Fibroblast of skin of right biceps (primary cell): Measurements from ENCODE around the gene LIPG.
"Not testable (repeated sequence)": the region's sequence is repeated elsewhere in the genome, so short reads cannot be mapped to it uniquely, and the experiment has no call there.

ENCODE experiments used
- DNase-seq: peaks from one replicate; pipeline ENCODE4 v3.0.0-alpha.2; 2013

LIPG gene

GRCh38 chr18:49579041-49579440, 17.2 kb downstream of the LIPG start:
- DNase-seq, result not testable (repeated sequence)

GRCh38 chr18:49579583-49579982, 17.7 kb downstream of the LIPG start:
- not testable (repeated sequence) for DNase-seq

GRCh38 chr18:49580279-49580678, 18.4 kb downstream of the LIPG start:
- no peak for DNase-seq

GRCh38 chr18:49581371-49581770, 19.5 kb downstream of the LIPG start:
- DNase-seq, result no peak

- DNase-seq, result peak; percentile 25
Measured at GRCh38 chr18:49582579-49582978, 20.7 kb downstream of the LIPG start.

GRCh38 chr18:49584394-49584793, 22.5 kb downstream of the LIPG start:
- no peak for DNase-seq

- not testable (repeated sequence) for DNase-seq
Measured at GRCh38 chr18:49584951-49585350, 23.1 kb downstream of the LIPG start.

GRCh38 chr18:49585781-49586663, 24.2 kb downstream of the LIPG start:
- no peak for DNase-seq

- DNase-seq, result no peak
Measured at GRCh38 chr18:49588171-49588570, 26.3 kb downstream of the LIPG start.

- no peak for DNase-seq
Measured at GRCh38 chr18:49588971-49589370, 27.1 kb downstream of the LIPG start.

- DNase-seq, result no peak
Measured at GRCh38 chr18:49590608-49591007, 28.8 kb downstream of the LIPG start.

- DNase-seq, result no peak
Measured at GRCh38 chr18:49591271-49591670, 29.4 kb downstream of the LIPG start.

GRCh38 chr18:49591775-49592174, 29.9 kb downstream of the LIPG start:
- DNase-seq, result no peak

- no peak for DNase-seq
Measured at GRCh38 chr18:49596687-49597086, 34.8 kb downstream of the LIPG start.

- DNase-seq, result no peak
Measured at GRCh38 chr18:49597157-49597931, 35.5 kb downstream of the LIPG start.

GRCh38 chr18:49601211-49601610, 39.4 kb downstream of the LIPG start:
- DNase-seq, result no peak

GRCh38 chr18:49608366-49609255, 46.8 kb downstream of the LIPG start:
- DNase-seq, result no peak

GRCh38 chr18:49609256-49610021, 47.6 kb downstream of the LIPG start:
- peak; percentile 40 for DNase-seq

GRCh38 chr18:49610022-49610445, 48.2 kb downstream of the LIPG start:
- DNase-seq, result no peak

GRCh38 chr18:49611316-49611715, 49.5 kb downstream of the LIPG start:
- no peak for DNase-seq

- DNase-seq, result no peak
Measured at GRCh38 chr18:49612515-49613033, 50.7 kb downstream of the LIPG start.

- no peak for DNase-seq
Measured at GRCh38 chr18:49613141-49613640, 51.3 kb downstream of the LIPG start.
